HG03280 (cell line): ENCODE data around the gene SNN.

Experiments used
- ATAC-seq: cut with Tn5 transposase; IDR thresholded peaks from one replicate; pipeline ENCODE4 v1.9.1; 2021; ENCODE audit warnings: mild to moderate bottlenecking, moderate library complexity; ENCODE audit not compliant: unreplicated experiment

Gene SNN

GRCh38 chr16:11696266-11697012, 28.2 kb downstream of the SNN start:
- no peak for ATAC-seq

GRCh38 chr16:11697319-11697718, 29.1 kb downstream of the SNN start:
- ATAC-seq = no peak

GRCh38 chr16:11698271-11698689, 30.0 kb downstream of the SNN start:
- no peak for ATAC-seq

- no peak for ATAC-seq
Observed at GRCh38 chr16:11699234-11699894, 31.1 kb downstream of the SNN start.

- no peak for ATAC-seq
Observed at GRCh38 chr16:11700264-11701029, 32.2 kb downstream of the SNN start.

- no peak for ATAC-seq
Observed at GRCh38 chr16:11705311-11706025, 37.2 kb downstream of the SNN start.

- no peak for ATAC-seq
Observed at GRCh38 chr16:11706180-11706742, 38.0 kb downstream of the SNN start.

- no peak for ATAC-seq
Observed at GRCh38 chr16:11707679-11708197, 39.5 kb downstream of the SNN start.

GRCh38 chr16:11708421-11708820, 40.2 kb downstream of the SNN start:
- no peak for ATAC-seq

GRCh38 chr16:11711662-11712061, 43.4 kb downstream of the SNN start:
- ATAC-seq = no peak

- no peak for ATAC-seq
Observed at GRCh38 chr16:11712122-11712521, 43.9 kb downstream of the SNN start.

GRCh38 chr16:11715246-11715947, 47.1 kb downstream of the SNN start:
- no peak for ATAC-seq

- ATAC-seq = no peak
Observed at GRCh38 chr16:11716336-11716735, 48.1 kb downstream of the SNN start.

- ATAC-seq = no peak
Observed at GRCh38 chr16:11717811-11718210, 49.6 kb downstream of the SNN start.

GRCh38 chr16:11719171-11719570, 50.9 kb downstream of the SNN start:
- no peak for ATAC-seq

- no peak for ATAC-seq
Observed at GRCh38 chr16:11719762-11720161, 51.5 kb downstream of the SNN start.

GRCh38 chr16:11721781-11722467, 53.7 kb downstream of the SNN start:
- no peak for ATAC-seq

- no peak for ATAC-seq
Observed at GRCh38 chr16:11722468-11722808, 54.2 kb downstream of the SNN start.

- no peak for ATAC-seq
Observed at GRCh38 chr16:11725457-11725856, 57.2 kb downstream of the SNN start.

- ATAC-seq = no peak
Observed at GRCh38 chr16:11726008-11726407, 57.8 kb downstream of the SNN start.
